GM18909 (cell line): ENCODE results near the gene C22orf15.
A peak's percentile ranks its signal among the peaks of the same experiment; 100 is the strongest.
"Not testable (repeated sequence)": the region's sequence is repeated elsewhere in the genome, so short reads cannot be mapped to it uniquely, and the experiment has no call there.

Source experiments
- ATAC-seq: cut with Tn5 transposase; IDR thresholded peaks from one replicate; pipeline ENCODE4 v1.9.1; 2021; ENCODE audit warnings: mild to moderate bottlenecking; ENCODE audit not compliant: unreplicated experiment, poor library complexity

C22orf15 gene

GRCh38 chr22:23762842-23763578 lies at the start of gene C22orf15:
TSS of gene C22orf15 (plus strand) at chr22:23762990. CDS start at chr22:23763307, 317 bp downstream.
- no peak for ATAC-seq

- no peak for ATAC-seq
These were observed 48.8 kb upstream of the C22orf15 start for GRCh38 chr22:23713696-23714595.

DNA sequence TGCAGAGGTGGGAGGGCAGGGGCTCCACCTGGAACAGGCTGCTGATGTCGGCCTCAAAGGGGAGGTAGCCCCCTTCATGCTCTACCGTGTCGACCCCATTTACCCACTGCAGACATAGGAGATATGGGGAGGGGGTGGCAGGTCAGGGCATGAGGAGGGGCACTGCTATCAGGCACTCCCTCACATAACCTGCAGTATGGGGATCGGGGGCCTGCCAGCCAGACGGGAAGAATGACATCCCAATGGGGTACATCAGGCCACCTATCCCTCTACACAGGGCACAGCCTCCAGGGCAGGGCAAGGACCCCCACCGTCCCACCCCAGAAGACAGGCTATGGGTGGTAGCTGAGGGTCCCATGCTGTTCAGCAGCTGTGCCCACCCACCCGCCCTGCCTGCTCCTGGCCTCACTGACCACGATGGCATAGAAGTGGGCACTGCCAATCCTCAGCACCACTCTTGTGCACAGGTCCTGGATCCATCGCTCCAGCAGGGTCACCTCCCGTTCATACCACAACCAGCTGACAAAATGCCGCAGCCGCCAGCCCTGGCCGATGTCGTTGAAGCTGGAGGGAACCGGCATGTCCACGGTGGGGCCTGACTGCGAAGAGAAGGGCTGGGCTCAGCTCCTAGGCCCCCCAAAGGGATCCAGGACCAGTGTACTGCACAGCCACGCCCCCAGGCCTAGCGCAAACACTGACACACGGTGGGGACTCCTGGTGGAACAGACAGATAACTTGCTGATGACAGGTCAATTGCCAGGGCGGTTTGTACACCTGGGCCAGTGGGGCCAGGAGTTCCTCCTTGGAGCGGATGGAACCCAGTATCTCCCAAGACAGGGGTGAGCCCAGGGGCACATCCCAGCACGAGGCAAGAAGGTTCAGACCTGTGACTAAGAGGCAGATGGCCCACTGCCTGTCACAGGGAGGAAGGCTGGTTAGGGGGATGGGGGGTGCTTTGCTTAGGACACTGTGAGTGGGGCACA lies 47.9 kb upstream of the C22orf15 start:
- ATAC-seq, result no peak

DNA sequence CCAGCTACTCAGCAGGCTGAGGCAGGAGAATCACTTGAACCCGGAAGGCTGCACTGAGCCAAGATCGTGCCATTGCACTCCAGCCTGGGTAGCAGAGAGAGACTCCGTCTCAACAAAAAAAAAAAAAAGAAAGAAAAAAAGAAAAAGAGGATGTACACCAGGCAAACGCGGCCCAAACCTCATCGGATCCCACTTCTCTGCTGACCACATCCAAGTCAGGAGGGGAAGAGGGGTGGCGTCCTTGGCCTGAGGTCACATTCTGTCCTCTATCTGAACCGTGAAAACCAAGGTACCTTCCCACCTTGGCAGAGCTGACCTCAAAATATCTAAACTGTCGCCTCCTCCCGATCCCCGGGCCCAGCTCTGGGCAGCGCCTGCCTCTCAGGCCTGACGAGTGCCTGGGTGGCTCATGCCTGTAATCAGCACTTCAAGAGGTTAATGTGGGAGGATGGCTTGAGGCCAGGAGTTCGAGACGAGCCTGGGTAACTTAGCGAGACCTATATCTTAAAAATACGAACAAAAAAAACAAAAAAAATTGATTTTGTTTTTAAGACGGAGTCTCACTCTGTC lies 46.9 kb upstream of the C22orf15 start:
- ATAC-seq, result no peak

- ATAC-seq, result peak; percentile 79
These were observed 45.7 kb upstream of the C22orf15 start for GRCh38 chr22:23716811-23717801.

DNA sequence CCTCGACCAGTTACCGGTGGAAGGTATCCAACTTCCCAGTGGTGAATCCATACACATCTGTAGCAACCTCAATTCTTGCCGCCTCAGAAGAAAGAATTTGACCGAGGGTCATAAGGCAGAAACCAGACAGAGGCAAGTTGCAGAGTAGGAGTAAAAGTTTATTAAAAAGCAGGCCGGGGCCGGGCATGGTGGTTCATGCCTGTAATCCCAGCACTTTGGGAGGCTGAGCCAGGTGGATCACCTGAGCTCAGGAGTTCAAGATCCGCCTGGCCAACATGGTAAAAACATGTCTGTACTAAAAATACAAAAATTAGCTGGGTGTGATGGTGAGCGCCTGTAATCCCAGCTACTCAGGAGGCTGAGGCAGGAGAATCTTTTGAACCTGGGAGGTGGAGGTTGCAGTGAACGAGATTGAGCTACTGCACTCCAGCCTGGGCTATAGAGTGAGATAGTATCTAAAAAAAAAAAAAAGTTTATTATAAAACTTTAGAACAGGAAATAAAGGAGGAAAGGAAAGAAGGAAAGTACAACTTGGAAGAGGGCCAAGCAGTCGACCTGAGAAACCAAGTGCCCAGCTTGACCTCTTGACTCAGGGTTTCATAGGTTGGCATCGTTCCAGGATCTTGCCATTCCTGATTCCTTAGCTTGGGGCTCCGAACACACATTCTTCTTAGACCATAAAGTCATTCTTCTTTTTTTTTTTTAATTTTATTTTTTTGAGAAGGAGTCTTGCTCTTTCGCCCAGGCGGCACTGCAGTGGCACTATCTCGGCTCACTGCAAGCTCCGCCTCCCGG lies 44.2 kb upstream of the C22orf15 start:
- no peak for ATAC-seq

DNA sequence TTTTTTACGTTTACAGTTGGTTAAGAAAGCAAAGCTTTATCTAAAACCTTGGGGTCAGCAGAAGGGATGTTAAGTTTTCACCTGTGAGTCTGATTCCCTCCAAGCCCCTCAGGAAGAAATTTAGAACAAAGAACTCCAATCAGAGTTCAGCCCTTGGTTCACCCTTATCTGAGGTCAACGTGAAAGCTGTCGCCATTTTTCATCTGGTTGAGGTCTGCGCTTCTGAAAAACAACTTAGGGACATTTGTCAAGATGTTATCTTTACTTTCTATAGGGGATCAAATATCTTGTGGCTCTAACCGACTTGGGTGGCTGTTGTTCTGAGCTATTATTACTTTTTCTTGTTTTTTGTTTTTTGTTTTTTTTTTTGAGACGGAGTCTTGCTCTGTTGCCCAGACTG lies 41.9 kb upstream of the C22orf15 start:
- no peak for ATAC-seq

DNA sequence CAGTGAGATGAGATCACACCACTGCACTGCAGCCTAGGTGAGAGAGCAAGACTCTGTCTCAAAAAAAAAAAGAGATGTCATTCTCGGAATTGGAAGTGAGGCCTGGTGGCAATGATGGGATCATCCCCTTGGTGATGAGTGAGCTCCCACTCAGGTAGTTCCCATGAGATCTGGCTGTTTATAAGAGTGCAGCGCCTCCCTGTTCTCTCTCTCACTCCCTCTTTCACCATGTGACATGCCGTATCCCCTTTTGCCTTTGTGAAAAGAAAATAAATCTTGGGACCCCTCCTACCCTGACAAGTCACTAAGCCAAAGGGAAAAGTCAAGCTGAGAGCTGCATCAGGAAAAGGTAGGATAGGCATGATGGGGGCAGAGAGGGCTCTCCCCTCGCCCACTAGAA lies 40.6 kb upstream of the C22orf15 start:
- no peak for ATAC-seq

DNA sequence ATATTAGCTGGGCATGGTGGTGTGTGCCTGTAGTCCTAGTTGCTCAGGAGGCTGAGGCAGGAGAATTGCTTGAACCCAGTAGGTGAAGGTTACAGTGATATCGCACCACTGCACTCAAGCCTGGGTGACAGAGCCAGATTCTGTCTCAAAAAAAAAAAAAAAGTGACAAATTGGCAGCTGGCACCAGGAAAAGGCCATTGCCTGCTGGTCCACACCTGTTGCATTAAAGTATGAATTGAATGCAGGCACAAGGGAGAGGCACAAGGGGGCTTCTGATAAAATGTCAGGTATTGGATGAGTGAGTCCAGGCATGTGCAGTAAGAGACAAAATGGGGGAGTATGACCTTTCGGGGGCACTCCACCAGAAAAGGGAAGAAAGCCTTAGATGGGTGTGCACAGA lies 40.1 kb upstream of the C22orf15 start:
- no peak for ATAC-seq

GRCh38 chr22:23728108-23728507 lies 34.7 kb upstream of the C22orf15 start:
- ATAC-seq, result not testable (repeated sequence)

GRCh38 chr22:23737696-23738095 lies 25.1 kb upstream of the C22orf15 start:
- no peak for ATAC-seq

DNA sequence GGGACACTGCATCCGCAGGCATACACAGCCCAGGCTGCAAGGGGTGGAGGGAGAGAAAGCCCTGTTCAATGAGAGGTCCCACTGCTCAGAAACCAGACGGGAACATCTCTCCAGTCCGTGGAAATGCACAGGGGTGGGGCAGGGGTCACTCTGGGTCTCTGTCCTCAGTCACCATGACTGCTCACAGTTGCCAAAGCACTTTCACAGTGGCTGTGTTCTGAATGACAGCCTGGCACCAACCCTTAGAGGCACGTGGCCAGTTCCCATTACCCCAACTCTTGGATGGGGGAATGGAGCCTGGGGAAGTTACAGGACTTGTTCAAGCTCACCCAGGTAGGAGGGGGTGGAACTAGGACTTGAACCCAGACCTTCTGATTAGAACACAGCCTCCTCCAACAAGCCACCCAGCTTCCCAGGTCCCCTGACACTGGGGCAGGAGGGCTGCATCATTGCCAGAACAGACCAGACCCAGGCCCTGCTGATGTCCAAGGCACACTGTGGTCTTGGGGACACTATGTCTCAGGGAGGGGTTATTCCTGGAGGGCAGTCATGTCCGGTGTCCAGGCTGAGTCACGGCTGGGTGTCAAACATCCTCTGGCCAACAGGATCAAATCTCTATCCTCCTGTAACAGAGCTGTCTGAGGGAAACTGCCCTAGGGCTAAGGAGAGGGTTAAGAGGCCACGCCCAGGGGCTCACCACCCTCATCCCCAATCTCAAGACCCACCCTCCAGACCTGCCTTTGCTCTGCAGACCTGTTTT lies 20.1 kb upstream of the C22orf15 start:
- no peak for ATAC-seq

DNA sequence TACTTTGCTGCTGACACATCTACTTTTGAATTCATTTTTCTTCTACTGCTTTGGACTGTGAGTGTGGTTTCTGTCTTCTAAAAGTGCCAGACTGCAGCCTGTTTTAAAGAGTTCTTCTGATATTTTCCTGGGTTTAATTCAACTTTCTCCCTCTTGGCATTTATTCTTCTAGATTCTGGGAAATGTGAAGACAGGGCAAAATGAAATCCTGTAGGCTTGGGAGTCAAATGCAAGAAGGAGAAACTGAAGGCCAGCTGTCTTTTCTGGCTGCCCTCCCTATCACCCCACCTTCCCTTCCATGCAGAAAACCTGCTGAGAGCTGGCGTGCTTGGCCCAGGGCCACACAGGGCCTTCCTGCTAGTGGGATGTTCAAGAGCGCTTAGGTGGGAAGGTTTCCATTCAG lies 19.5 kb upstream of the C22orf15 start:
- no peak for ATAC-seq

DNA sequence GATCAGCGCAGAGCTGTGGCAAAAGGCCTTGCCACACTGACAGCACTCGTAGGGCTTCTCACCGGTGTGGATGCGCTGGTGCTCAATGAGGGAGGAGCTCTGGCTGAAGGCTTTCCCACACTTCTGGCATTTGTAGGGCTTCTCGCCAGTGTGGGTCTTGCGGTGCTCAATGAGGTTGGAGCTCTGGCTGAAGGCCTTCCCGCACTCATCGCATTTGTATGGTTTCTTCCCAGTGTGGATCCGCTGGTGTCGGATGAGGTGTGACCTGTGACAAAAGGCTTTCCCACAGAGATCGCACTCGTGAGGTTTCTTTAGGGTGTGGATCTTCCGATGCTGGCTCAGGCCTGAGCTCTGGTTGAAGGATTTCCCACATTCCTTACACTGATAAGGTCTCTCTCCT lies 18.8 kb upstream of the C22orf15 start:
- no peak for ATAC-seq

GRCh38 chr22:23744485-23744884 lies 18.3 kb upstream of the C22orf15 start:
- no peak for ATAC-seq

DNA sequence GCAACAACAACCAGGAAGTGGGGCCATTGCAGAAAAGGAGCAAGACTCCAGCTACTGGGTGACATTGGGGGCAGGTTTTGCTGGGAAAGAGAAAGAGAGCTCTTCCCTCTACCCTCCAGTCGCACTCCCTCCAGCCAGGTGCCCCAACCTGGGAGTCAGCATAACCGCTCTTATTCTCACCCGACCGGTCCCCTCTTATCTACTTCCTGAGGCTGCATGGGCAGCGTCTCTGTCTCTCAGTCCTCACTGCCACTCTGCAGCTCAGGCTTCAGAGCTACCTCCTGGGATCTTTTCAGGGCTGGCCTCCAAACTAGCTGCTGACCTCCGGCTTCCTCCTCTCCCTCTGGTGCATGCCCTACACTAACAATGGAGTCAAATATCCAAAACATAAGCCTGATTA lies 17.0 kb upstream of the C22orf15 start:
- no peak for ATAC-seq

- no peak for ATAC-seq
These were observed 12.9 kb upstream of the C22orf15 start for GRCh38 chr22:23749841-23750301.
